HepG2 (cell line): ENCODE results near the gene ANAPC5. TPM values are rescaled to one million over a fixed set of nuclear protein-coding genes. Genes with fewer than 3 reads are reported as not detected.

Source experiments
- AKAP8 ChIP-seq: sonication (generic); formaldehyde crosslinking; IDR thresholded peaks from 2 replicates; pipeline ENCODE4 v1.5.1; 2020; ENCODE audit warnings: mild to moderate bottlenecking, missing genetic modification reagents
- ARID2 ChIP-seq: sonication (generic); formaldehyde crosslinking; IDR thresholded peaks from 2 replicates; pipeline ENCODE4 v1.8.1; 2022; ENCODE audit warnings: mild to moderate bottlenecking, missing genetic modification reagents, borderline replicate concordance
- BRD4 ChIP-seq: sonication (generic); formaldehyde crosslinking; IDR thresholded peaks from 2 replicates; pipeline ENCODE4 v1.4.0; 2020; ENCODE audit warnings: missing genetic modification reagents
- ELF4 ChIP-seq: sonication (generic); formaldehyde crosslinking; IDR thresholded peaks from 2 replicates; pipeline ENCODE4 v1.5.0; 2020; ENCODE audit warnings: missing genetic modification reagents, mild to moderate bottlenecking, moderate library complexity, borderline replicate concordance
- ETV6 ChIP-seq: sonication (generic); formaldehyde crosslinking; conservative IDR thresholded peaks from 2 replicates; pipeline ENCODE4 v1.4.0; 2020; ENCODE audit warnings: missing genetic modification reagents
- IKZF4 ChIP-seq: sonication (generic); formaldehyde crosslinking; IDR thresholded peaks from 2 replicates; pipeline ENCODE4 v1.5.1; 2020; ENCODE audit warnings: borderline replicate concordance, mild to moderate bottlenecking, low read depth, missing genetic modification reagents; ENCODE audit errors: not compliant biosample characterization
- JUNB ChIP-seq: sonication (generic); formaldehyde crosslinking; IDR thresholded peaks from 2 replicates; pipeline ENCODE4 v1.8.0; 2022; ENCODE audit warnings: missing genetic modification reagents, mild to moderate bottlenecking, borderline replicate concordance
- MAFG ChIP-seq: sonication (generic); formaldehyde crosslinking; IDR thresholded peaks from 2 replicates; pipeline ENCODE4 v1.5.1; 2020; ENCODE audit warnings: mild to moderate bottlenecking, missing genetic modification reagents
- MXD3 ChIP-seq: IDR thresholded peaks from 2 replicates; pipeline ENCODE4 v1.6.1; 2016; ENCODE audit warnings: mild to moderate bottlenecking, missing biosample characterization, missing genetic modification reagents
- ONECUT2 ChIP-seq: sonication (generic); formaldehyde crosslinking; IDR thresholded peaks from 2 replicates; pipeline ENCODE4 v1.4.0; 2020; ENCODE audit warnings: missing genetic modification reagents
- RXRA ChIP-seq: sonication (generic); formaldehyde crosslinking; IDR thresholded peaks from 2 replicates; pipeline ENCODE4 v1.5.1; 2020; ENCODE audit warnings: missing genetic modification reagents
- SNAI1 ChIP-seq: sonication (generic); formaldehyde crosslinking; IDR thresholded peaks from 2 replicates; pipeline ENCODE4 v1.5.0; 2020; ENCODE audit warnings: mild to moderate bottlenecking, missing genetic modification reagents, borderline replicate concordance
- SPEN ChIP-seq: sonication (generic); formaldehyde crosslinking; IDR thresholded peaks from 2 replicates; pipeline ENCODE4 v1.5.1; 2020; ENCODE audit warnings: low read depth, mild to moderate bottlenecking, missing genetic modification reagents
- TRIM24 ChIP-seq: sonication (generic); formaldehyde crosslinking; IDR thresholded peaks from 2 replicates; pipeline ENCODE4 v1.8.0; 2022; ENCODE audit warnings: mild to moderate bottlenecking, missing genetic modification reagents
- ZBTB25 ChIP-seq: IDR thresholded peaks from 2 replicates; pipeline ENCODE4 v1.6.1; 2018; ENCODE audit warnings: missing genetic modification reagents
- ZC3H4 ChIP-seq: sonication (generic); formaldehyde crosslinking; IDR thresholded peaks from 2 replicates; pipeline ENCODE4 v1.4.0; 2020; ENCODE audit warnings: missing genetic modification reagents, borderline replicate concordance
- ZNF326 ChIP-seq: sonication (generic); formaldehyde crosslinking; IDR thresholded peaks from 2 replicates; pipeline ENCODE4 v1.4.0; 2020; ENCODE audit warnings: missing genetic modification reagents, borderline replicate concordance
- ZNF337 ChIP-seq: sonication (generic); formaldehyde crosslinking; IDR thresholded peaks from 2 replicates; pipeline ENCODE4 v1.5.1; 2020; ENCODE audit warnings: missing genetic modification reagents, low read depth, mild to moderate bottlenecking, borderline replicate concordance
- ZNF350 ChIP-seq: sonication (generic); formaldehyde crosslinking; IDR thresholded peaks from 2 replicates; pipeline ENCODE4 v1.4.0; 2020; ENCODE audit warnings: mild to moderate bottlenecking, low read depth, missing genetic modification reagents, borderline replicate concordance
- ZNF512B ChIP-seq: sonication (generic); formaldehyde crosslinking; IDR thresholded peaks from 2 replicates; pipeline ENCODE4 v1.5.1; 2020; ENCODE audit warnings: missing genetic modification reagents, mild to moderate bottlenecking, borderline replicate concordance
- ZNF546 ChIP-seq: sonication (generic); formaldehyde crosslinking; conservative IDR thresholded peaks from 2 replicates; pipeline ENCODE4 v1.8.1; 2023; ENCODE audit warnings: mild to moderate bottlenecking, missing genetic modification reagents
- ZNF552 ChIP-seq: sonication (generic); formaldehyde crosslinking; IDR thresholded peaks from 2 replicates; pipeline ENCODE4 v1.9.0; 2022; ENCODE audit warnings: missing genetic modification reagents, mild to moderate bottlenecking, borderline replicate concordance
- ZNF567 ChIP-seq: sonication (generic); formaldehyde crosslinking; IDR thresholded peaks from 2 replicates; pipeline ENCODE4 v1.8.1; 2023; ENCODE audit warnings: mild to moderate bottlenecking, missing genetic modification reagents, borderline replicate concordance
- ZNF747 ChIP-seq: sonication (generic); formaldehyde crosslinking; IDR thresholded peaks from 2 replicates; pipeline ENCODE4 v1.8.1; 2023; ENCODE audit warnings: missing genetic modification reagents, mild to moderate bottlenecking, borderline replicate concordance
- polyA plus RNA-seq, 8 experiments: library from polyadenylated mRNA; depleted of rRNA in 3 of 8; stranded (reverse) in 7 of 8; unstranded in 1 of 8; fragments of >200 nt; fragmentation: Illumina TruSeq in 4 of 8; extraction: Trizol in 4 of 8; gene quantifications; 2 replicates each; pipeline versions ENCODE4 v1.2.1 to v1.2.3, GENCODE V29; 2011 to 2016; ENCODE audit warnings: low read depth in 4 of 8, missing spikeins in 1 of 8, mixed read lengths in 1 of 8; ENCODE audit not compliant: insufficient read depth in 1 of 8
- total RNA-seq, 5 experiments: library from RNA; depleted of rRNA; stranded (reverse); fragments of >200 nt; fragmentation: Illumina TruSeq; extraction: Trizol; gene quantifications; 2 replicates each; pipeline ENCODE4 v1.2.3, GENCODE V29; 2016; ENCODE audit warnings: low read depth in 1 of 5

Gene ANAPC5
- total and polyA plus RNA-seq, 2 of the 13 experiments (the other 11 are each of a cell fraction or from before 2014, with no cell fraction given) = 146 to 161 TPM

- peak; percentile 34; the same call in 1 of the 2 replicates for TF ChIP-seq ZNF337 (CRISPR knock-in tag)
- 0 out of 2 replicates have a peak, but pooled peaks have one; percentile 36 for TF ChIP-seq BRD4 (CRISPR knock-in tag)
- TF ChIP-seq ELF4 (CRISPR knock-in tag) = 0 out of 2 replicates have a peak, but pooled peaks have one; percentile 40
- no peak for TF ChIP-seq ZNF326 (CRISPR knock-in tag)
- TF ChIP-seq ZNF552 (CRISPR knock-in tag) = 0 out of 2 replicates have a peak, but pooled peaks have one; percentile 28
- peak; percentile 38; the same call in 1 of the 2 replicates for TF ChIP-seq ZNF512B (CRISPR knock-in tag)
- peak; percentile 43; the same call in 1 of the 2 replicates for TF ChIP-seq ARID2 (CRISPR knock-in tag)
- TF ChIP-seq ZNF350 = 0 out of 2 replicates have a peak, but pooled peaks have one; percentile 39
- TF ChIP-seq SNAI1 = no peak
- TF ChIP-seq AKAP8 (CRISPR knock-in tag) = peak; percentile 35; the same call in 1 of the 2 replicates
- no peak for TF ChIP-seq MAFG
- TF ChIP-seq ZC3H4 (CRISPR knock-in tag) = 0 out of 2 replicates have a peak, but pooled peaks have one; percentile 62
- peak; percentile 72; the same call in 1 of the 2 replicates for TF ChIP-seq ONECUT2
- peak; percentile 60; the same call in 1 of the 2 replicates for TF ChIP-seq ZNF546 (CRISPR knock-in tag)
- no peak for TF ChIP-seq JUNB
- no peak for TF ChIP-seq MXD3 (CRISPR knock-in tag)
- peak; percentile 44 for TF ChIP-seq IKZF4 (CRISPR knock-in tag)
- no peak for TF ChIP-seq TRIM24
- TF ChIP-seq ZBTB25 (CRISPR knock-in tag) = 0 out of 2 replicates have a peak, but pooled peaks have one; percentile 25
- 0 out of 2 replicates have a peak, but pooled peaks have one; percentile 6 for TF ChIP-seq SPEN (CRISPR knock-in tag)
- 0 out of 2 replicates have a peak, but pooled peaks have one; percentile 68 for TF ChIP-seq ZNF567 (CRISPR knock-in tag)
- 0 out of 2 replicates have a peak, but pooled peaks have one; percentile 11 for TF ChIP-seq ETV6
- TF ChIP-seq RXRA (CRISPR knock-in tag) = 0 out of 2 replicates have a peak, but pooled peaks have one; percentile 6
- TF ChIP-seq ZNF747 = 0 out of 2 replicates have a peak, but pooled peaks have one; percentile 25
These were observed 48.3 kb upstream of the ANAPC5 start (continued) for GRCh38 chr12:121400332-121401139.
